Bone marrow (tissue), 2 donors: Measurements from ENCODE around the gene ST8SIA6.
A peak's percentile ranks its signal among the peaks of the same experiment; 100 is the strongest.
"Not testable (repeated sequence)": the region's sequence is repeated elsewhere in the genome, so short reads cannot be mapped to it uniquely, and the experiment has no call there.

ENCODE experiments used
- DNase-seq, 2 donors: peaks; one replicate each; lab custom pipeline; 2025; lab: John Stamatoyannopoulos, UW

ST8SIA6 gene, protein sequence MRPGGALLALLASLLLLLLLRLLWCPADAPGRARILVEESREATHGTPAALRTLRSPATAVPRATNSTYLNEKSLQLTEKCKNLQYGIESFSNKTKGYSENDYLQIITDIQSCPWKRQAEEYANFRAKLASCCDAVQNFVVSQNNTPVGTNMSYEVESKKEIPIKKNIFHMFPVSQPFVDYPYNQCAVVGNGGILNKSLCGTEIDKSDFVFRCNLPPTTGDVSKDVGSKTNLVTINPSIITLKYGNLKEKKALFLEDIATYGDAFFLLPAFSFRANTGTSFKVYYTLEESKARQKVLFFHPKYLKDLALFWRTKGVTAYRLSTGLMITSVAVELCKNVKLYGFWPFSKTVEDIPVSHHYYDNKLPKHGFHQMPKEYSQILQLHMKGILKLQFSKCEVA

DNA sequence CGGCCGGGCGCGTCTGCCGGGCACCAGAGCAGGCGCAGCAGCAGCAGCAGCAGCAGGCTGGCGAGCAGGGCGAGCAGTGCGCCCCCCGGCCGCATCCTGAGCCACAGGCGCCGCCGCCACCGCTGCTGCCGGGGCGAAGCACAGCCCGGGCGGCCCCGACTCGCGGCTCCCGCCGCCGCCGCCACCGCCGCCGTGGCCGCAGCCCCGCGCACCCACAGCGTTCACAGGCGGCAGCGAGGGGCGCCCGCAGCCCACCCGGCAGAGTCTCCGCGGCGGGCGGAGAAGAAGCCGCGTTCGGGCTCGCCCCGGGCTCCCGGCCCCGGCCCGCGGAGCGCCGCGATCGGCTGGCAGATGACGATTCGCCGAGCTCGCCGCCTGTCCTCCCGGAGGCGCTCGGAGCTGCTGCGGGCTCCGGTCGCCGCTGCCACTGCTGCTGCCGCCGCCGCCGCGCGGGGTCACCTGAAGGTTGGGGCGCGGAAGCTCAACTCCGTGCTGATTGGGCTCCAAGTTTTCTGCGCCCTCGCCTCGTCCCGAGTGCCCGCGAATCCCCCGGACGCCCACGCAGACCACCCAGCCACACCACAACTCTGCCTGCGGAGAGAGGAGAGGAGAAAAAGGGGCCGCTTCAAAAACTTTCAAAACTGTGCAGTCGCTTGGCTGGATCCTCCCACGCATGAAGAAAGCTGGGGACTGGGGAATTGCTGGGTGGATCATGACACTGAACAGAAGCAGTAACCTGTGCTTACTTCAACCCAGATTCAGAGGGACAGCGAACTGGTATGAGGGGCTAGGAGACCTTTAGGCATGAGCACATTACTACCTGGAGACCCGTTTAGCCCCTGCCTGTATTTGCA lies at the start of gene ST8SIA6:
TSS of gene ST8SIA6 (minus strand) at position 435 of the 854 bp plus-strand sequence. CDS start at position 95, 340 bp downstream.
- DNase-seq, result peak in 1 of 2 donors; percentile 41

DNA sequence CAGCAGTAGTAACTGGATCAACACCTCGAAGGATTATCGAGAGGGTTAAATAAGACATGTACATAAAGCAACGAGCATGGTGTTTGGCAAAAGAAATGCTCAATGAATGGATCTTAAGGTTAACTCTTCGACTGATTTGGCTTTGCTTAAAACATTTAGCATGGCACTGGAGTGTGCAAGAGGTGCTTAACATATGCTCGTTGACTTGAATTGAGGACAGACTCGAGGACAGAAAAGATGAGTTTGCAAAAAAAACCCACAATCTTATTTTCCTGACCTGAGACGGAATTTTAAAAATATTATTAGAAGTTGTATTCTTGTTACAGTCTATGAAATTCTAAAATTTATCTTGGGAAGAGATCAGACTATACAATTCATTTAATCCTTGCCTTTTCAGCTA lies 49.4 kb upstream of the ST8SIA6 start:
- DNase-seq, result no peak

DNA sequence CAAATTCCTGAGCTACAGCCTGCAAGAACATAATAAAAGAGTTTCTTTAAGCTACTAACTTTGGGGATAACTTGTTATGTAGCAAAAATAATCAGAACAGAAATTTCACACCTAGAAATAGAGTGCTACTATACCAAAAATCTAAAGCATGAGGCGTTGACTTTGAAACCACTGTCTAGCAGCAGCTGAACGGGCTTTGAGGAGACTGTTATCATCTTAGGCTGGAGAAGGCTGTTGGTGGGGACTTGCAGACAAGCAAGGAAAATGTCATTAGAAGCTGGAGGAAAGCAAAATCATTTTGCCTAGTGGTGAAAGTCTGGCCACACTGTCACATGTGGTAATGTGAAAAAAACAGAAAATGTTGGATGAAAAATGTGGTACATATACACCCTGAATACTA lies 48.4 kb upstream of the ST8SIA6 start:
- no peak for DNase-seq

DNA sequence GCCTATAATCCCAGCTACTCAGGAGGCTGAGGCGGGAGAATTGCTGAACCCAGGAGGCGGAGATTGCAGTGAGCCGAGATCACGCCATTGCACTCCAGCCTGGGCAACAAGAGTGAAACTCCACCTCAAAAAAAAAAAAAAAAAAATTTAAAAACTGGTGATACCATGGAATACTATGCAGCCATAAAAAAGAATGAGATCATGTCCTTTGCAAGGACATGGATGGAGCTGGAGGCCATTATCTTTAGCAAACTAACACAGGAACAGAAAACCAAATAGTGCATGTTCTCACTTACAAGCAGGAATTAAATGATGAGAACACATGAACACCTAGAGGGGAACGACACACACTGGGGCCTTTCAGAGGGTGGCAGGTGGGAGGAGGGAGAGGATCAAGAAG lies 44.6 kb upstream of the ST8SIA6 start:
- DNase-seq, result not testable (repeated sequence)

DNA sequence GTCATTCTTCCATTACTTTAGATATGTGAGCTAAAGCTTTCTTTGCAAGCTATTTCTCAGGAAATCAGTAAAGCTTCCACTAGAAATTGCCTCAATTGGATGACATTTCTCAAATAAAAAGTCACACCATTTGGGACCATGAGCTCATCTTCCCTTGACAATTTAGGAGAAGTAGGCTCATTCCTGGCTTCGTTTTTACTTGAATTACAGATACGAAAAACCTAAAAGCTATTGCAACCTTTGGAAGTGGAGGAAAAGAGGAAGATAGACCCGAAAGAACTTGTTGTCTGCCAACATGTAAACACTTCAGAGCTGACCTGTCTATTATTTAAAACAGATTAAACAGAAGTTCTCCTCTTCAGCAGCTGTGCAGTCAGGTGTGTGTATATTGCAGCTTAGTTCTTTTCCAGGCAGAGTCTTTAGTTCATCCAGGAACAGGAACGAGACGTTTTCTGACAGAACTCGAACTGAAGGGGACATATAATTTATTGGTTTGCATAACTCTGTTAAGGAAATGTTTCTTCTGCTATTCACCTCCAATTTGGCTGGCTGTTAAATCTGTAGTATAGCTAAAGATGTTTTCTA lies 43.1 kb upstream of the ST8SIA6 start:
- DNase-seq, result peak in 1 of 2 donors; percentile 13

DNA sequence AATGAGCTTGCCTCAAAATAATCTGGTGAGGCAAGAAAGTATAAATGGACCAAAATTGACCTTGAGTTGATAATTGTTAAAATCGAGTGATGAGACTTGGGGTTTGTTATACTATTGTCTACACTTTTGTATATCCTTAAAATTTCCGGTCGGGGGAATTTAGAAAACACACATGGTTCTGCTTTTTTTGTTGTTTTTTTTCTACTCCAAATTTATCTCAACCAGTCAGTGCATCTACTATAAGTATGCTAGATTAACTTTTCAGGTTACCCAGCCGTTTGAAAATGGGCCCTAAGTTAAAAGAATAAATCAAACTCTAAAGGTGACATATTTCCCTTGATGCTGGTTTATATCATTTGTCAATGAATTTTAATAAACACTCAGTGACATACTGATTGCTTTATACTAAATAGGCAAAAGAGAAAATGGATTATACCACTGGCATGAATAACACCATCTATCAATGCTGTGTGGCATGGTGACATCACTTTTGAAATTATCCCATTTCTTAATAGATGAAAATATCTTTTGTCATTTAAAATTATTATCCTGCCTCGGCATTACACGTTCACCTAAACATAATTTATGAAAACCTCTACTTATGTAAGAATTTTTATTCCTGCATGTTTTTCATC lies 40.3 kb upstream of the ST8SIA6 start:
- DNase-seq, result peak in 1 of 2 donors; percentile 39

DNA sequence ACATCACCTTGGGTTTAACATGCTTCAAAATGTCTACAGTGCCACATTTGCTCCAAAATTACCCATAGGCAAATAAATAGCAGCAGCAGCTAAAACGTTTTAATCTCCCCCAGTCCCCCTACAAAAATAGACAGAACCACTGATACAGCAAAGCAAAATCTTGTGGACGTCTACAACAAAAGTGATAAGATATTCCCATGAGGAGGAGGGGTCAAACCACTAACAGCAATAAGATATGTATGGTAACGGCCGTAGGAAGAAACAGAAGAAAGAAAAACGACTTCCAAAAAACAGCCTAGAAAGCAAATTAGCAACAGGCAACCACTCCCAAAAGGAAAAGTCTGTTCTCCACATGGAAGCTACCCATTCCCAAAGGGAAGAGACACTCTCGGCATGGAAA lies 34.5 kb upstream of the ST8SIA6 start:
- no peak for DNase-seq

DNA sequence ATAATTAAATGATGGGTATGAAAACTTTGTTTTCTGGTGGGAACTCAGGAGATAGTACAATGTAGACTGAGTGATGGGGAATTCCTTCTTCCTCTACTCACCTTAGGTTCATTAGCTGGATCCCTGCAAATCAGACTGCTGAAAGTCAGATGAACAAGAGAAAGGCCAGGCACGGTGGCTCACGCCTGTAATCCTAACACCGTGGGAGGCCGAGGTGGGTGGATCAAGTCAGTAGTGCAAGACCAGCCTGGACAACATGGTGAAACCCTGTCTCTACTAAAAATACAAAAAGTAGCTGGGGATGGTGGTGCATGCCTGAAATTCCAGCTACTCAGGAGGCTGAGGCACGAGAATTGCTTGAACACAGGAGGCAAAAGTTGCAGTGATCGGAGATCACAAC lies 28.7 kb upstream of the ST8SIA6 start:
- DNase-seq, result no peak

DNA sequence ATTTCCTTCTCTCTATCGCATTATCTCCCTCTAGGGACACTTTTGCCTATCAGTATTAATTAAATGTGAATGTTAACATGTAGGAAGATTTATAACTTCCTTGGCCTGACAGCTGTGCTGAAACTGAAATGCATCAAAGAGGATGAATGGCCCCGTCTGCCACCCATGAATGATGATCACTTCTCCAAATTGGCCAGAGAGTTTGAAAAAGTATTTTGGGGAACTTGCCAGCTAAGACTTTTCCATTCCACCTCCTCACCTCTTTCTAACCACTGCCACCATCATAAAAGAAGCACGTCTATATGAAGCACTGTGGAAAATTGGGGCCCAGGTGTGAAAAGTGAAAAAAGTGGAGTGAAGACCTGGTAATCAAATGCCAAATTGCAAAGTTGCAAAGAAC lies 25.4 kb upstream of the ST8SIA6 start:
- DNase-seq, result peak in 1 of 2 donors; percentile 70

DNA sequence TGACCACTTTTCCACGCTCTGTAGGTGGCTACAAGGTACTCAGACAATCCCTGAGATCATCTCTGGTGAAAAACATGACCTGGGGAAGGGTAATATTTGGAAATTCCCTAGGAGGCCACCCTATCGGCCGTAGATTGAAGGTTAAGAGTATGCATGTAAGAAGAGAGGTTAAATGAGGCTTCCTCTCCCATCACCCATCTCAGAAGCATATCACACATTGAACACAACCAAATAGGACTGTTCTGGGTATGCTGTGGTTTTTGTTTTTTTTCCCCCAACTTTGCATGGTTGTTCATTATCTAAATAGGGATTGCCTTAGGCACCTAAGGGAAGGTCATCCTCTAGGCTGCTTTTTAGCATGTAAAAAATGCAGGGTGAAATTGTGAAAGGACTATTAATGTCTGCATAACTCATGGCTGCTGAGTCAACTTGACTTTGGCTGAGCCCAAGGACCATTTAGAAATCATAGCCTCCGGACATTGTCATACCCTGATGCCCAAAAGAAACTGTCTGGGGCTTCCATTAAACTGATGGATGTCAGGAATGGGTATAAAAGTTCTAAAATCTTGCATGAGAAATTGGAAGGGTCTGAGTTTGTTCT lies 24.7 kb upstream of the ST8SIA6 start:
- DNase-seq, result no peak

DNA sequence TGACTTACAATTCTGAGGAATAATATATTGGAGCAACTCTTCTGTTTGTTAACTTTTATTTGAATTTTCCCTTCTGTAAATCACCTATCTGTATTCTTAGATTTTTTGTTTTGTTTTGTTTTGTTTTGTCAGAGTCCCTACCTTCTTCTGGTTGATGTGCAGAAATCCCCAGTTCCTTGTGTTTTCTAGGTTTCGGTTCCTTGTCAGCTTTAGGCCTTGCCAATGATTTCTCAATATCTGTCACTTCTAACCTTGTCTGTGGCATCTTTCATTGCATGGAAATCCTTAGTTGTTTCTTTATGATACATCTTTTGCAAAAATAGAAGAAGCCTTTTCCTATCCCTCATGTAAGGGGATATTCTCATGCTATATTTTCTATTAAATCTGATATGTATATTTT lies 21.7 kb upstream of the ST8SIA6 start:
- no peak for DNase-seq

DNA sequence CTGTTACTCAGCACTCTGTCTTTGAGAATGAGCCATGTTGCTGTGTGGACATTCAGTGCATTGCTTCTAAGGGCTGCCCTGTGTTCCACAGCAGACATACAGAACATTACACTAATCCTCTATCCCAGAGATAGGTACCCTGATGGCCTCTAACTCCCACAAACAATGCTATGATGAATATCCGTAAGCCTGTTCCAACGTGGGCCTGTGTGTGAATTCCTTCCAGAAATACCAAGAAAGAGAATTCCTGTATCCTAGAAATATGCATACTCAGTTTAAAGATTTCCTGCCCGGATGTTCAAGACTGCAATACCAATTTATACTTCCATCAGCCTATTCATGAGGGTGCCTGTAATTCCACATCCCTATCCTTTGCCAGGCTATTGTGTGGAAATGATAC lies 21.3 kb upstream of the ST8SIA6 start:
- DNase-seq, result no peak

DNA sequence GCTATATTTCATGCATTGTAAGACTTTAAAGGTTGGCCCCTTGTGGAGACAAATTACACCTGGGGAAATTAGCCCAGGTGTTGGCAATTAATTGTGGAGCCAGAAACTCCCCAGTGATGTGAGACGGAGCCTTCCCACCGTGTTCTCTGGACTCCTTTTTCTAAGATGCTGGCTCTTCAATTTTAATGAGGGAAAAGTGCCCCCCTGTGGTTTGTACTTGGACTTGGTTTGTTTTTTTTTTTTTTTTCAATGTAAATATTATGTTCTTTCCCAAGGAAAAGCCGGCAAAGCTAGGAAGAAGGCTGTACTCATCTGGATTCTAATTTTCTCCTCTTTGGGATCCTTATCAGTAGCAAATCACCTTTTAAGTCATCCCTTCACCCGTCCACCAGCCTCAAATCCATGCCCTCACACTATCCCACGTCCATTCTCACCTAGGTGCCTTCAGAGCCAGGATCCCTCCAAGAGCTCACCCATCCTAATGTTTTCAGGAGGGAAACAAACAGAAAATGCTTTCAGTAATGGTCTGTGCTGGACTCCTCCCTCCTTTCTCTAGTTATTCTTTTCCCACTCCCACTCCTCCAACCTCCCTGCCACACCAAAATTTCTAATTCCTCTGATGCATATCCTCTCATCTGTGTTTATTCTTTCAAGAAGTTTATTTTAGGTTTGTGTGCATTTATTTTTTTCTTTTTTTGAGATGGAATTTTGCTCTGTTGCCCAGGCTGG lies 20.4 kb upstream of the ST8SIA6 start:
- DNase-seq, result no peak

DNA sequence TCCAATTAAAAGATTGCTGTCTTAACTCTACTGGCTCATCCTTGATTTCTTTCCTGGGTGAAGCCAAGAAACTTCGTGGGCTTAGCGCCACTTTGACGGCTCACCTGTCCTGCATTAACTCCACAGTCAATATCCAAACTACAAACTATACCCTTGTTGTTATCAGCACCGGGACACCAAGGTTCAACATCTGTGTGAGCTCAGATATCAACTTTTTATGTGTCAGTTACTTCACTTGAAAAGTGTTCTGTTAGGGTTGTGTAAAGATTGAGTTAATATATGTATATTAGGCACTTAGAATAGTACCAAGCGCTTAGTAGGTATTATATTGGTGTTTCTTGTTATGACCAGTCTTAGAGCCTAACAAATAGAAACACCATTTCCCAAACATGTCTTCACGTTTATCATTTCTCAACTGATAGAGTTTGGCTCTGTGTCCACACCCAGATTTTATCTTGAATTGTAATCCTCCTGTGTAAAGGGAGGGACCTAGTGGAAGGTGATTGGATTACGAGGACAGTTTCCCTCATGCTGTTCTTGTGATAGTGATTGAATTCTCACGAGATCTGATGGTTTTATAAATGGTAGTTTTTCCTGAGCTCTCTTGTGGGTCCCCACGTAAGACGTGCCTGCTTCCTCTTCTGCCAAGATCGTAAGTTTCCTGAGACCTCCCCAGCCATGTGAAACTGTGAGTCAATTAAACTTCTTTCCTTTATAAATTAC lies 19.0 kb upstream of the ST8SIA6 start:
- DNase-seq, result peak in 1 of 2 donors; percentile 66

DNA sequence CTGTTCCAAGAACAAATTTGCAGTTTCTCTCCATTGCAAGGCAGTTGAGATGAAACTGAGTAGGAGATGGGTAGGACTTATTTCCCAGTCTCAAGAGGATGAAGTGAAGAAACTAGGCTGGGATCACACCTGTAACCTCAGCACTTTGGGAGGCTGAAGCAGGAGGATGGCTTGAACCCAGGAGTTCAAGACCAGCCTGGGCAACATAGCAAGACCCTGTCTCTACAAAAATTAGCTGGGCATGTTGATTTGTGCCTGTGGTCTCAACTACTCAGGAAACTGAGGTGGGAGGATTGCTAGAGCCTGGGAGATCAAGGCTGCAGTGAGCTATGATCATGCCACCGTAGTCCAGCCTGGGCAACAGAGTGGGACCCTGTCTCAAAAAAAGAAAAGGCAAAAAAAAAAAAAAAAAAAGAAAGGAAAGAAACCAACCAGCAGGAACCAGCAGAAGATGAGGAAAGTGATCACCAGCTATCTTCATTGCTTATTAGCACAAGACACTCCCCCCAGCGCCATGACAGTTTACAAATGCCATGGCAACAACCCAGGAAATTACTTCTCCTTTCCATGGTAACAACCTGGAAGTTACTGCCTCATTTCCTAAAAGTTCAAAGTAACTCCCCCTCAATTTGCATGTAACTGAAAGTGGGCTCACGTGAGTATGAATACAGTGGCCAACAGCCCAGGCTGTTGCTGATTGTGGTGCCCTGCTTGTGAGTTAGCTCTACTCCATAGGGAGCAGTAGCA lies 18.3 kb upstream of the ST8SIA6 start:
- DNase-seq, result no peak

DNA sequence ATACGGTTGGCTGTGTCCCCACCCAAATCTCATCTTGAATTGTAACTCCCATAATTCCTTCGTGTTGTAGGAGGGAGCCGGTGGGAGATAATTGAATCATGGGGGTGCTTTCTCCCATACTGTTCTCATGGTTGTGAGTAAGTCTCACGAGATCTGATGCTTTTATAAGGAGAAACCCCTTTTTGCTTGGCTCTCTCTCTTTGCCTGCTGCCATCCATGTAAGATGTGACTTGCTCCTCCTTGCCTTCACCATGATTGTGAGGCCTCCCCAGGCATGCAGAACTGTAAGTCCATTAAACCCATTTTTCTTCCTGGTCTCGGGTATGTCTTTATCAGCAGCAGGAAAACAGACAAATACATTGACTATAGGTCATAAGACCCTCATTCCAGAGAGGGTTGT lies 15.9 kb upstream of the ST8SIA6 start:
- DNase-seq, result no peak

DNA sequence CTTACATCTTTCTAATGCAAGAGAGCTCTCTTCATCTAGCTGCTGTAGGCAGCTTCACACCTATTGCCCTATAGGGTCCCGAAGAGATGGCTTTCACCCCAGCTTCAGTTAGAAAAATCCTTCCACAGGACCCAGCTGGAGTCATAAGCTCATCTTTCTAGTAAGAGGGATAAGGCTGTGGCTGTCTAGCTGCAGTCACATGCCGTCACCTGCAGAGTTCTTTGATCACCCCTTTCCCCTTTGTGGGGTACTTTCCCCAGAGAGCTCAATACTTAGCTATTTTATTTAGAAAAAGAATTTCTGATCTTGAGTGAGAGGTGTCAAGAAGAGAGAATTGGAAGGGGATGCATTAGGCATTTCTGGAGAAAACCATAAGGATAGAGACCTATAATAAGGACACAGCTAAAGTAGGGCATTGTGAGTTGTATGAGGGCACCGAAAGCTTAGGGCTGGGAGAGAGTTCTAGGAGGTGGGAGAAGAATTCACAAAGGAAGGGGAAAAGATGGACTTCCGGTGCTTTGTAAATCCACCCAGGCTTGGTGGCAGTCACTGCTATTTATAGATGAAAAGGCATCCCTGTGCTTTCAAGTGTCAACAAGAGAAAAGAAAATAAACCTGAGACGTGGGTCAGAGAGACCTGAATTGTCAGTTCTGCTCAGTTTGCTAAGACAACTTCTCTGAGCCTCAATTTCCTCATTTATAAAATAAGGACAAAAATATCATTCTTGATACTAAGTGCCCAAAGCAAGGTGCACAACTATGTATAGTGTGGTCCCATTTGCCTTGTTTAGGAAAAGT lies 11.1 kb upstream of the ST8SIA6 start:
- no peak for DNase-seq

DNA sequence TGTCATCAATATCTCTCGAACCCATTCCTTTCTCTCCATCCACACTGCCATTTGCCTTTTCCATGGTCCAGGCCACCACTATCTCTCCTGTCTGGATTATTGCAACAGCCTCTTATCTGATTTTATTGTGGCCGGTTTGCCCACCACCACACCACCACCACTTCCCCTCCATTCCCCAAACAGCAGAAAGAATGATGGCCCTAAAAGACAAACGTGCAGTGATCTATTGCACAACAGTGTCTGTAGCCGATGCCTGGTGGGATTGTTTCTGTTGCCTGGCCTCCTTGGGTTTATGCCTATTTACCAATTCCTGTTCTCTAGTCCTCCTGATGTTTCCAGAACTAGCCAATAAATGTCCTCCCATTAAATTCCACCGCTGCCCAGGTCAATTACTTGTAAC lies 10.2 kb upstream of the ST8SIA6 start:
- no peak for DNase-seq

DNA sequence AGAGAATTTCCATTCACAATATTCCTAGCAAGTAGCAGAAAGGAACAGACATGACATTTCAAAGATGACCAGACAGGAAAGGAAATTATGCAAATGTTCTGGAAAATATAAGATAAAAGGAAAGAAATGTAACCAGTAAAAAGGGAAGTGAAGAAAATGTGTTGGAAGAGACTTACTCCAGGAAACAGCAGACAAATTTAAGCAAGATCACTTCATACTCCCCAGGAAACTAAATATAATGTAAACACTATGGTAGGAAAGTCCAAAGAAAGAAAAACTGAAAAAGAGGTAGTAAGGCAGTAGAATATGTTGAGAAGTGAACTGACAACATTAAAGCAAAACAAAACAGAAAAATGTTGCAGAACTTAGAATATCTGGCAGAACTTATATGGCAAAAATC lies 6.4 kb upstream of the ST8SIA6 start:
- peak in 1 of 2 donors; percentile 73 for DNase-seq
